Fibroblast of the aortic adventitia (primary cell): ENCODE data around the gene RAB23. TPM values are rescaled to one million over a fixed set of nuclear protein-coding genes. Genes with fewer than 3 reads are reported as not detected.

ENCODE experiments used
- DNase-seq: peaks from one replicate; pipeline ENCODE4 v3.0.0-alpha.2; 2010; ENCODE audit warnings: low read depth
- H3K4me3 ChIP-seq: 2 replicates; pipeline ENCODE4 v1.5.1; 2011; ENCODE audit warnings: low read depth, mild to moderate bottlenecking, control low read depth, low read length, moderate library complexity
- CTCF ChIP-seq: IDR thresholded peaks from 2 replicates; pipeline ENCODE4 v1.5.1; 2011; ENCODE audit warnings: mild to moderate bottlenecking, low read length, control low read depth, inconsistent platforms; ENCODE audit not compliant: insufficient read depth
- total RNA-seq: library from RNA; depleted of rRNA; stranded (reverse); fragments of >200 nt; gene quantifications from 2 replicates; pipeline ENCODE4 v1.2.3, GENCODE V29; 2012; ENCODE audit warnings: low replicate concordance

Gene RAB23
- total RNA-seq: 21.4 and 59.7 TPM in 2 replicates

GRCh38 chr6:57221936-57222742, at the start of gene RAB23:
Gene RAB23 (minus strand): TSS chr6:57222307. CDS start chr6:57210380, 11,927 bp downstream.
- TF ChIP-seq CTCF: no peak
- H3K4me3 ChIP-seq: peak within 1 kb of the TSS; percentile 87
- DNase-seq: peak; percentile 83

- TF ChIP-seq CTCF: no peak
- no peak for DNase-seq
- no peak overlapping the region for H3K4me3 ChIP-seq
Observed at GRCh38 chr6:57268294-57268640, 46.2 kb upstream of the RAB23 start.

GRCh38 chr6:57267586-57268293, 45.6 kb upstream of the RAB23 start:
- DNase-seq: peak; percentile 99
- H3K4me3 ChIP-seq: no peak overlapping the region
- TF ChIP-seq CTCF: peak; percentile 66

- peak; percentile 65 for DNase-seq
- no peak overlapping the region for H3K4me3 ChIP-seq
- TF ChIP-seq CTCF: no peak
Observed at GRCh38 chr6:57265755-57266221, 43.7 kb upstream of the RAB23 start.

DNA sequence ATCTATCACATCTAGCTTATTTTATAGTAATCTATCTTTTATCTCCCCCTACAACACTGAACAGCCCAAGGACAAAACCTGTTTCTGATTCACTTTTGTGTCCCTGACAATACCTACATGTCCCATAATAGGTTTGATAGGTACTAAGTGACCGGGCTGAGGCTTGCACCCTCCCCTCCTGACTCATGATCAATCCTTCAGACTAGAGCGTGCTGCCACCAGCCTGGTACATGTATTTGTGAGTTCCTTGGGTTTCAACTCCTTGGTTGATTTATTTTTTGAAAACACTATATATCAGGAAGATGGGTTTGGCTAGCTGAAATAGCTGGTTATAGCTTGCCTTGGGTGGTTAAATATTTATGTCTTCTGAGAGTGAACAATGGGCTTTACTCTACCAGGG, 41.6 kb upstream of the RAB23 start:
- TF ChIP-seq CTCF: no peak
- no peak overlapping the region for H3K4me3 ChIP-seq
- no peak for DNase-seq

GRCh38 chr6:57262901-57263694, 41.0 kb upstream of the RAB23 start:
- no peak overlapping the region for H3K4me3 ChIP-seq
- TF ChIP-seq CTCF: no peak
- peak; percentile 97 for DNase-seq
